LoVo (cell line): ENCODE measurements around the gene TFRC.
"Not testable (repeated sequence)": the region's sequence is repeated elsewhere in the genome, so short reads cannot be mapped to it uniquely, and the experiment has no call there.

Experiments
- DNase-seq: peaks from one replicate; pipeline ENCODE4 v3.0.0-alpha.2; 2016; ENCODE audit warnings: low spot score

TFRC gene

GRCh38 chr3:196048922-196049598 is 32.8 kb downstream of the TFRC start:
- no peak for DNase-seq

DNA sequence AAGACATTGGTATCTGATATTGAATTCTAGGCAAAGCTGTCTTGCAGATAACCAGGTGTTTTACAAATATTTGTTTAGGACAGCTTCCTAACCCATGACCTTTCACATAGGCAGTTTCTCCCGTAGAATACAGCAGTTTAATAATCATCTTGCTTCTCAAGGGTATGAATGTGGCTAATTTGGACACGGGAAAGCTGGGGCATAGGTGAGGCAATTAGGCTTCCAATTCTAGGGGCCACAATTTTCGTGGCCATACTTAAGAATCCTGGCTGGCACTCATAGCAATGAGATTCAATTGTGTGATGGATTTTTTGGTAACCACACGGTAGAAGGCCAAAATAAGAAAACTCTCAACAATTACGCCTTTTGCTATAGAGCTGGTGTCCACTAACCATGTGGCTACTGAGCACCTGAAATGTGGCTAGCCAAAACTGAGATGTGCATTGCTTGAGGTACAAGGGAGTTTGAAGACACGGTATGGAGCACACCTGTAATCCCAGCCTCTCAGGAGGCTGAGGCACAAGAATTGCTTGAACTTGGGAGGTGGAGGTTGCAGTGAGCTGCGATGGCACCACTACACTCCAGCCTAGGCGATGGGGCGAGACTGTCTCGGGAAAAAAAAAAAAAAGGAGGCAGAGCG is 34.4 kb downstream of the TFRC start:
- DNase-seq, result no peak

GRCh38 chr3:196044513-196044912 is 37.4 kb downstream of the TFRC start:
- no peak for DNase-seq

GRCh38 chr3:196042673-196043072 is 39.2 kb downstream of the TFRC start:
- no peak for DNase-seq

DNA sequence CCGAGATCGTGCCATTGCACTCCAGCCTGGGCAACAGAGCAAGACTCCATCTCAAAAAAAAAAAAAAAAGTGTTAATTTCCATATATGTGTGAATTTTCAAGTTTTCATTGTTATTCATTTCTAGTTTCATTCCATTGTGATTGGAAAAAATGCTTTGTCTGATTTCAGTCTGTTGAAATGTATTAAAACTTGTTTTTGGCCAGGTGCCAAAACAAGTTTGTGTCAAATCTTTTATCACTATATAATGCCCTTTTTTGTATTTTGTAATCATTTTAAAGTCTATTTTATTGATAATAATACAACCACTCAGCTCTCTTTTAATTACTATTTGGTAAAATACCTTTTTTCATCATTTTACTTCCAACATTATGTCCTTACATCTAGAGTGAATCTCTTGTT is 42.5 kb downstream of the TFRC start:
- DNase-seq, result no peak

DNA sequence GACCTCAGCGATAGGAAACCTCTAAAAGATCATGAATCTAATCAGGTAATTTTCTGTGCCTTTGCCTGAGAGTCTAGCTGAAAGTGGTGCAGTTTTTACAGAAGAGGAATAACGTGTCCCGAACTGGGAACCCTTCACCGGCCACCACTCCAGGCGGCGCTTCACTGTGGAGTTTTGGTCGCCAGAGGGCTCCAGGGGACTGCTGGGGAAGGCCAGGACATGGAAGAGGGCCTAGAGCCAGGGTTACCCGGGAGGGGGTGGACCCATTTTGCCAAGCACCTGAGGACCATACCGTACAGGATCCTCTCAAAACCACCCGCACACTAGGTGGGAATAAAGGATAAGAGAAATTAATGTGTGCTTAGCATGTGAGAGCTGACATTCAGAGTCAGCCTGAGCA is 55.8 kb downstream of the TFRC start:
- not testable (repeated sequence) for DNase-seq

DNA sequence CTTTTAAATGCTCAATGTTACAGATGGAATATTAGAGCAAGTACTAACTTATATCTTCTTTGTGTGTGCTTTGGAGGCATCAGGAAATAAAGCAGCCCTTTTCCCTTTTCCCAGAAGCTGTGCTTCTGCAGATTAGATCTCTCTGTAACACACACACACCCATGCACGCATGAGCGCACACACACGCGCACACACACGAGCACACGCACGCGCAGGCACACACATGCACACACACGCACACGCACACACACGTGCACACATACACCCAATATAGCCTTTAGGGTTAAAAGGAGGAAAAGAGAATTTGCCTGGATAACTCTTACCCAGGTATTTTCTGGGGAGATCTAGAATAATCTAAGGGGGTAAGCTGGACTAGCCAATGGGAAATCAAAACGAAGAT is 56.9 kb downstream of the TFRC start:
- no peak for DNase-seq

DNA sequence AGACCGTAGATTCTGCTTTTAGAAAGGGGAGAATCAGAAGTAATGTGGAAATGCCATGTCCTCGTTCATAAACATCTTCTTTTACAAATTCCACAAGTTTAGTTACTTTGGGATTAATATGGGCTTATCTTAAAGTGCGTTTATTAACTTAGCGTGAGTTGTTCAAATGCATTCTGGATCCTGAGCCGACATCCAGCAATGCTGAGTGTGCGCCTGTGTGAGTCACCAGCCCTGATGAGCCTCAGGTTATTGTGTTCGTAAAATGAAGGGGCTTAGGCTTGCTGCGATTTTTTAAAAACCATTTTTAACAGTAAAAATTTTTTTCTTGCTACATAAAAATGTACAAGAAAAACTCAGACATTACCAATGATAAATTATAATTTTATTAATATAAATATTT is 57.9 kb downstream of the TFRC start:
- no peak for DNase-seq

GRCh38 chr3:196022499-196022878 is 59.4 kb downstream of the TFRC start:
- DNase-seq, result not testable (repeated sequence)

DNA sequence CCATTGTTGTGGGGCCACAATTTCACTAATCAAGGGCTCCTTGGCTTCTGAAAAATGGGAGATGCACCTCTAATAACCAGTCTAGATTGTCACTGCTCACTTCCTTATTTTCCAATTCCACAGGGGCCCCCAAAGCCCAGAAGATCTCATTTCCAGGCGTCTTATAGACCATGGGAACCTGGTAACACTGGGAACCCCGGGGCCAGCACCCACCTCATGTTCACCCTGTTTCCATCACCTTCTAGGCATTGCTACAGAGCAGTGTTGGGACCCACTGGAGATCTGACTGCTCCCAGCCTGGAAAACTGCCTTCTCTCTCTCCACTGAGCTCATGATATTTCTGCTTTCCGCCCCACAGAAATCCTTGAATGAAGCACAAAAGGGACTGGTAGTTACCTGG is 61.5 kb downstream of the TFRC start:
- DNase-seq, result no peak

DNA sequence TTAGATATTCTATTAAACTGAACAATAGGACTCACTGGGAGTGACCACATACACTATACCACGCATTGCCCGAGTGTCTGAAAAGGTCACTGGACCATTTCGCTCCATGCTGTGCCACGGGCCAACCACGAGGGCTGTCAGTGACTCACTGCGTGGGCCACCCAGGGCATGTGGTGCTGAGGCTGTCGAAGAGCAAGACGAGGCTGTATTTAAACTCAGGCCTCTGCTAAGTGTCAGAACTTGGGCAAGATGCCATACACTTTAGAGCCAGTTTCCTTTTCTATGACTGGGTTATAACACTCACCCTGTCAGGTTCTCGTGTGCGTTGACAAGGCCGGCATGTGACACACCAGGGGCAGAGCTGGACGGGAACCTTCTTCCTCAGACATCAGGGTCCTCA is 62.3 kb downstream of the TFRC start:
- DNase-seq, result not testable (repeated sequence)

- DNase-seq, result not testable (repeated sequence)
Observed at GRCh38 chr3:196018159-196018558, 63.7 kb downstream of the TFRC start.

DNA sequence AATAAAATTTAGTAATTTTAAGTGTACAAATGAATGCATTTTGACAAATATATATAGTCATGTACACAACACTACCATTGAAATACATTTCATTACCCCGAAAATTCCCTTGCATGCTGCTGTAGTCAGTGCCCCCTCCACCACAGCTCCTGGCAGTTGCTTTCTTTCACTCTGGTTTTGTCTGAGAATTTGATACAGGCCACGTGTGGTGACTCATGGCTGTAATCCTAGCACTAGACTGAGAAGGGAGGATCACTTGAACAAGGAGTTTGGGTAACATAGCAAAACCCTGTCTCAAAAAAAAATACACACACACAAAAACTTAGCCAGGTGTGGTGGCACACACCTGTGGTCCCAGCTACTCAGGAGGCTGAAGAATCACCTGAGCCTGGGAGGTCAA is 65.4 kb downstream of the TFRC start:
- no peak for DNase-seq

DNA sequence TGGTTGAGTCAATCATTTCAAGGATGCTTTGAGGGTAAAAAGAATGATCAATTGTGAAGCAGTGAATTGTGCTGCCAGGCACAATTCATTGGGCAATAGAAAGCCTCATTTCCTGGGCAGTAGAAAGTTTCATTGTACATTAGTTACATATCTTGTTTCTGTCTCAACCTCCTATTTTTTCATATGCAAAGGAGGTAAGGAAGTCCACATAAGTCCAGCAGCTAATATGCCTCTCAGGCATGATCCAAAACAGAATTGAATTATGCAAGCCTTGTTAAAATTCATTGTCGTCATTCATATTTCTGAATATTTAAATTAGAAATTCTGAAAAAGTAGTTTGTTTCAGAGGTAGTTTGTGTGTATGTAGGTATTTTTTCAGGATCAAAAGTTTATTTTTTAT is 65.8 kb downstream of the TFRC start:
- no peak for DNase-seq

DNA sequence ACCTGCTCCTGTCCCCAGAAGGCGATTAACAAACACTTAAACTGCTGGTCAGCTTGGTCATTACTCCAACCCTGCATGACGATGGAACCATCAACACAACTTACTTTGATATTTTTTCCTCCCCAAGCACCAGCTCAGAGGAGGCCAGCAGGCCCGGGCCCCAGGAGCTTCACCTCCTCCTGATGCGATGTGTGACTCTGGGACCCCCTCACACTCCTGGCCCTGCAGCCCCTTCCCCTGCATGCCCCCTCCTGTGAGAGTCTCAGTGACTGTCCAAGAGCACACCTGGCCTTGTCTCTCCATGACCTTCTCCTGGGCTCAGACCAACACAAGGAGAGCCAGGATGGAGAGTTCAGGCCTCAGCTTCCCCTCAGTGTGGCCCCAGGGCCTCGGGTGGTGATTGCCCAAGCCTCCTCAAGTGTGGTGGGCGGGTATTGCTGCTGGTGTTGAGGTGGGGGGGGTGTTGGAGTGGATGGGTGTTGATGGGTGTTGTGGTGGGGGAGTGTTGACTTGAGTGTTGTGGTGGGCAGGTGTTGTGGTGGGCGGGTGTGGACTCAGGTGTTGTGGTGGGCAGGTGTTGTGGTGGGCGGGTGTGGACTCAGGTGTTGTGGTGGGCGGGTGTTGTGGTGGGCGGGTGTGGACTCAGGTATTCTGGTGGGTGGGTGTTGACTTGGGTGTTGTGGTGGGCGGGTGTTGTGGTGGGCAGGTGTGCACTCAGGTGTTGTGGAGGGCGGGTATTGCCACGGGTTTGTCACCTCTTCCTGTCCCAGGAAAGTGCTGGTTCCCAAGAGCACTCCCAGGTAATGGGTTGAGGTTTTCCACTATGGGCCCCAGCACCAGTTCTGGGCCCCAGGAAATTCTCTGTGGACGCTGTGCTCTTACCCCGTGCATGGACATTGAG is 68.1 kb downstream of the TFRC start:
- no peak for DNase-seq

DNA sequence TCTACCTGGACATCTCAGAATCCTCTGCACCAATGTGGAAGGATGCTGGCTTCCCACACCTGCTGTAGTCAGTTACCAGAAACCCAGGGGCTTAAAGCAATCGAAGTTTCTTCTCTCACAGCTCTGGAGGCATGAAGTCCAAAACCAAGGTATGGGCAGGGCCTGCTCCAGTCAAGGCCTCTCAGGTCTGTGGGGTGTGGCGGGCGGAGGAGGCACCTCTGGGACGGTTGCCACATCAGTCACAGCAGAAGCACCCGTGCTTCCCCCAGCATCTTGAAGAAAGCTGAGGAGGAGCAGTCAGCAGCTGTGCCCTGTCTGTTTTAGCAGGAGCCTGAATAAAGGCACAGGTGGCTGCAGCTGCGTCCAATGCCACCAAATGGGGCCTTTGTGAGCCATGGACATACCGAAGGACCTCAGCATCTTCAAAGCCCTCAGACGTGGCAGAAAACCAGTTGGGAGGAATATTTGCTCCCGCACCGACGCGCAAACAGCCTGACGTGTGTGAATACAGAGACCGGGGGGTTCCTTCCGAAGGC is 68.9 kb downstream of the TFRC start:
- DNase-seq, result no peak

DNA sequence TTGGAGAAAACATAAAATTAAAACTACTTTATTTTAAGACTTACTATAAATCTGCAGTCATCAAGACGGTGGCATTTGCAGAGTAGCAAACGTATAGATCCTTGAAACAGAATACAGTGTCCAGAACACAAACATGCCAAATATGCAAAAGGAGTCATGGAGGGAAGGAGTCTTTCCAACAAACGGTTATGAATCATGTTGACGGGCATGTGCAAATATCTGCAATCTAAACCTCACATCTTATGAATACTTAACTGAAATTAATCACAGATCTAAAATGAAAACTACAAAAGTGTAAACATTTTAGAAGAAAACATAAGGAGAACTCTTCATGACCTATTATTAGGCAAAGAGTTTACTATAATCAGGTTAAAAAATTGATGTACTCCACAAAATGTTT is 69.4 kb downstream of the TFRC start:
- DNase-seq, result no peak

- DNase-seq, result no peak
Observed at GRCh38 chr3:196009456-196009855, 72.4 kb downstream of the TFRC start.

- no peak for DNase-seq
Observed at GRCh38 chr3:196008929-196009328, 73.0 kb downstream of the TFRC start.

DNA sequence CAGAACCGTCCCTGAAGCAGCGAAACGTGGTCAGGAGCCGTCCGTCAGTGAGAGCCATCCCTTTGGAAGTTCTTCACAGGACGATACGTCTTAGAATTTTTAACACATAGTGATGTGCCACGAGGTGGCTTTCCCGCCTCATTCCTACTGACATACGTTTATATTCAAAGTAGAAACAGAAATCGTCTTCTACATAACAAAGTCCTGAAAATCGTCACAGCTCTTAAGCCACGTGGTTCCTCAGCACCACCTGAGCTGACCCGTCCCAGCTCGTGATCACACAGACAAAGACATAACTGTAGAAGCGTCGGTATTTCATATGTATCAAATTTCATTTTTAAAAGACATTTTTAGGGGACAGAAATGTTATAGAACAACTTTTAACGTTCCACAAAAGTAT is 73.5 kb downstream of the TFRC start:
- DNase-seq, result no peak

GRCh38 chr3:196007744-196008335 is 74.0 kb downstream of the TFRC start:
- DNase-seq, result no peak

GRCh38 chr3:196005338-196005737 is 76.6 kb downstream of the TFRC start:
- DNase-seq, result not testable (repeated sequence)
